Large intestine (tissue), 3 donors: ENCODE data around the gene GPR158. TPM values are rescaled to one million over a fixed set of nuclear protein-coding genes. Genes with fewer than 3 reads are reported as not detected.

Source experiments
- DNase-seq, 2 donors: peaks; one replicate each; pipeline versions ENCODE4 v3.0.0 to v3.0.0-alpha.2; 2013
- H3K27ac ChIP-seq: one replicate; pipeline ENCODE4 v1.5.1; 2013; ENCODE audit warnings: low read length
- H3K27me3 ChIP-seq: 2 replicates; pipeline ENCODE4 v1.6.1; 2013; ENCODE audit warnings: low read length; ENCODE audit not compliant: control insufficient read depth, insufficient read depth
- H3K36me3 ChIP-seq: 2 replicates; pipeline ENCODE4 v1.6.1; 2013; ENCODE audit warnings: low read length; ENCODE audit not compliant: control insufficient read depth, insufficient read depth
- H3K4me1 ChIP-seq: one replicate; pipeline ENCODE4 v1.6.1; 2013; ENCODE audit warnings: low read length; ENCODE audit not compliant: control insufficient read depth, insufficient read depth
- H3K4me3 ChIP-seq: one replicate; pipeline ENCODE4 v1.5.1; 2013; ENCODE audit warnings: low read length
- H3K9me3 ChIP-seq: one replicate; pipeline ENCODE4 v1.6.1; 2013; ENCODE audit warnings: mild to moderate bottlenecking, low read depth, low read length, moderate library complexity; ENCODE audit not compliant: control insufficient read depth
- WGBS: methylation state at CpG from one replicate; pipeline ENCODE4 v1.1.5; 2013; ENCODE audit warnings: low lambda C conversion rate; ENCODE audit not compliant: insufficient coverage; 5-methylcytosine and 5-hydroxymethylcytosine counted together
- polyA plus RNA-seq: library from polyadenylated mRNA; unstranded; fragments of 120-200 nt; gene quantifications from one replicate; pipeline ENCODE4 v1.2.1, GENCODE V29; 2013

Gene GPR158
- polyA plus RNA-seq, 1 donor: 0.33 TPM

GRCh38 chr10:25522946-25523608 is 348.3 kb downstream of the GPR158 start:
- Histone ChIP-seq H3K4me1 (no peaks in the 10 kb centered on the region), H3K27me3 (no peaks in the 10 kb centered on the region), H3K27ac (no peak overlapping the region), H3K4me3 (no peak overlapping the region), H3K9me3 (no peaks in the 10 kb centered on the region), H3K36me3 (no peaks in the 10 kb centered on the region)
- DNase-seq: no peak
- WGBS: 100% methylated on average over 1 of the region's 4 CpGs

GRCh38 chr10:25530306-25530705 is 355.5 kb downstream of the GPR158 start:
- H3K9me3 ChIP-seq: no peaks in the 10 kb centered on the region
- H3K27ac ChIP-seq: no peak overlapping the region
- WGBS: 74% methylated on average over 3 of the region's 7 CpGs
- DNase-seq: no peak
- no peaks in the 10 kb centered on the region for H3K4me1 ChIP-seq
- no peak overlapping the region for H3K4me3 ChIP-seq
- H3K27me3 ChIP-seq: no peaks in the 10 kb centered on the region
- H3K36me3 ChIP-seq: no peaks in the 10 kb centered on the region

- H3K9me3 ChIP-seq: no peaks in the 10 kb centered on the region
- no peaks in the 10 kb centered on the region for H3K27me3 ChIP-seq
- H3K36me3 ChIP-seq: no peaks in the 10 kb centered on the region
- H3K4me1 ChIP-seq: no peaks in the 10 kb centered on the region
- no peak overlapping the region for H3K4me3 ChIP-seq
- WGBS: no CpG with 5 or more reads among the region's 5 CpGs
- DNase-seq: no peak
- no peak overlapping the region for H3K27ac ChIP-seq
Measured at GRCh38 chr10:25531457-25532061, 356.8 kb downstream of the GPR158 start.

GRCh38 chr10:25532213-25532612 is 357.4 kb downstream of the GPR158 start:
- H3K9me3 ChIP-seq: no peaks in the 10 kb centered on the region
- no peaks in the 10 kb centered on the region for H3K4me1 ChIP-seq
- H3K36me3 ChIP-seq: no peaks in the 10 kb centered on the region
- no peak overlapping the region for H3K4me3 ChIP-seq
- 57% methylated on average over 1 of the region's 3 CpGs for WGBS
- DNase-seq: no peak
- H3K27me3 ChIP-seq: no peaks in the 10 kb centered on the region
- no peak overlapping the region for H3K27ac ChIP-seq

GRCh38 chr10:25536027-25536426 is 361.2 kb downstream of the GPR158 start:
- H3K4me3 ChIP-seq: no peak overlapping the region
- H3K36me3 ChIP-seq: no peaks in the 10 kb centered on the region
- no peaks in the 10 kb centered on the region for H3K9me3 ChIP-seq
- no peak overlapping the region for H3K27ac ChIP-seq
- no peaks in the 10 kb centered on the region for H3K27me3 ChIP-seq
- H3K4me1 ChIP-seq: no peaks in the 10 kb centered on the region
- DNase-seq: no peak

GRCh38 chr10:25547382-25547781 is 372.6 kb downstream of the GPR158 start:
- Histone ChIP-seq H3K9me3 (no peaks in the 10 kb centered on the region), H3K36me3 (no peaks in the 10 kb centered on the region), H3K27ac (no peak overlapping the region), H3K4me3 (no peak overlapping the region), H3K27me3 (no peaks in the 10 kb centered on the region), H3K4me1 (no peaks in the 10 kb centered on the region)
- no peak for DNase-seq
- 81% methylated on average over 3 of the region's 4 CpGs for WGBS

- WGBS: no CpG with 5 or more reads among the region's 5 CpGs
- Histone ChIP-seq H3K4me3 (no peak overlapping the region), H3K9me3 (no peaks in the 10 kb centered on the region), H3K27ac (no peak overlapping the region), H3K4me1 (no peaks in the 10 kb centered on the region), H3K36me3 (no peaks in the 10 kb centered on the region), H3K27me3 (no peaks in the 10 kb centered on the region)
- DNase-seq: no peak
Measured at GRCh38 chr10:25552283-25552919, 377.6 kb downstream of the GPR158 start.

GRCh38 chr10:25555865-25556264 is 381.1 kb downstream of the GPR158 start:
- Histone ChIP-seq H3K9me3 (no peaks in the 10 kb centered on the region), H3K4me3 (no peak overlapping the region), H3K36me3 (no peaks in the 10 kb centered on the region), H3K27ac (no peak overlapping the region), H3K27me3 (no peaks in the 10 kb centered on the region), H3K4me1 (no peaks in the 10 kb centered on the region)
- DNase-seq: no peak
- 92% methylated on average over 2 of the region's 5 CpGs for WGBS

GRCh38 chr10:25556457-25556856 is 381.7 kb downstream of the GPR158 start:
- Histone ChIP-seq H3K27ac (no peak overlapping the region), H3K36me3 (no peaks in the 10 kb centered on the region), H3K4me1 (no peaks in the 10 kb centered on the region), H3K9me3 (no peaks in the 10 kb centered on the region), H3K27me3 (no peaks in the 10 kb centered on the region), H3K4me3 (no peak overlapping the region)
- no peak for DNase-seq
- no CpG with 5 or more reads among the region's 5 CpGs for WGBS

GRCh38 chr10:25557136-25557535 is 382.3 kb downstream of the GPR158 start:
- H3K4me3 ChIP-seq: no peak overlapping the region
- WGBS: no CpG with 5 or more reads among the region's 3 CpGs
- DNase-seq: no peak
- no peaks in the 10 kb centered on the region for H3K9me3 ChIP-seq
- H3K27me3 ChIP-seq: no peaks in the 10 kb centered on the region
- no peaks in the 10 kb centered on the region for H3K4me1 ChIP-seq
- H3K27ac ChIP-seq: no peak overlapping the region
- H3K36me3 ChIP-seq: no peaks in the 10 kb centered on the region

- no peaks in the 10 kb centered on the region for H3K36me3 ChIP-seq
- H3K4me3 ChIP-seq: no peak overlapping the region
- 100% methylated on average over 2 of the region's 2 CpGs for WGBS
- H3K9me3 ChIP-seq: no peaks in the 10 kb centered on the region
- no peak overlapping the region for H3K27ac ChIP-seq
- H3K27me3 ChIP-seq: no peaks in the 10 kb centered on the region
- DNase-seq: no peak
- no peaks in the 10 kb centered on the region for H3K4me1 ChIP-seq
Measured at GRCh38 chr10:25561758-25562157, 387.0 kb downstream of the GPR158 start.
